MCF 10A (cell line): ENCODE data around the gene FOCAD. TPM values are rescaled to one million over a fixed set of nuclear protein-coding genes. Genes with fewer than 3 reads are reported as not detected.

Experiments
- BruUV-seq: library from RNA; stranded (reverse); fragments of 400-500 nt; replicated peaks from 2 replicates; lab custom pipeline; 2021; lab: Mats Ljungman, UMichigan
- CTCF ChIA-PET: fragments of 300-600 bp; sonication (Branson Sonifier 250); formaldehyde crosslinking; extraction: SDS; loops from one replicate; lab custom pipeline; 2021; ENCODE audit warnings: antibody characterized with exemption, inconsistent platforms; lab: Yijun Ruan, JAX
- POLR2A ChIA-PET: fragments of 300-600, 350-650 bp; sonication (Branson Sonifier 250); formaldehyde crosslinking; extraction: SDS; loops from one replicate; lab custom pipeline; 2020; ENCODE audit warnings: antibody characterized with exemption, inconsistent platforms; lab: Yijun Ruan, JAX
- DNase-seq: peaks from one replicate; pipeline ENCODE4 v3.0.0-alpha.2; 2018; ENCODE audit not compliant: unreplicated experiment
- H3K27ac Mint-ChIP-seq: one replicate; pipeline ENCODE4 v1.8.0; 2022; ENCODE audit warnings: mild to moderate bottlenecking, low read depth, mixed read lengths; ENCODE audit not compliant: unreplicated experiment
- H3K27me3 Mint-ChIP-seq: one replicate; pipeline ENCODE4 v1.8.0; 2022; ENCODE audit warnings: mixed read lengths; ENCODE audit not compliant: insufficient read depth, unreplicated experiment
- H3K36me3 Mint-ChIP-seq: one replicate; pipeline ENCODE4 v1.8.0; 2022; ENCODE audit warnings: mild to moderate bottlenecking, moderate library complexity, mixed read lengths; ENCODE audit not compliant: insufficient read depth, unreplicated experiment
- H3K4me1 Mint-ChIP-seq: one replicate; pipeline ENCODE4 v1.8.0; 2022; ENCODE audit warnings: mixed read lengths; ENCODE audit not compliant: insufficient read depth, unreplicated experiment
- H3K4me3 Mint-ChIP-seq: one replicate; pipeline ENCODE4 v1.8.0; 2022; ENCODE audit warnings: mild to moderate bottlenecking, moderate library complexity, mixed read lengths; ENCODE audit not compliant: unreplicated experiment
- H3K9me3 Mint-ChIP-seq: one replicate; pipeline ENCODE4 v1.8.0; 2022; ENCODE audit warnings: mixed read lengths; ENCODE audit not compliant: unreplicated experiment
- intact Hi-C: fragments of 100-400 bp; cut with micrococcal nuclease; formaldehyde crosslinking; loops from 2 replicates; pipeline ENCODE4 v1.14.1; 2022
- total RNA-seq: library from RNA; stranded (reverse); gene quantifications from 2 replicates; pipeline ENCODE4 v1.2.3, GENCODE V29; 2022
- TF ChIP-seq, protein P1 (sequence below): fragments of 200-600 bp; IDR thresholded peaks from one replicate; pipeline ENCODE4 v1.8.0; 2022; ENCODE audit warnings: antibody characterized with exemption, mild to moderate bottlenecking; ENCODE audit not compliant: unreplicated experiment

The FOCAD gene
- total RNA-seq, 1 experiment from 2014 or later = 20.7 TPM

DNA sequence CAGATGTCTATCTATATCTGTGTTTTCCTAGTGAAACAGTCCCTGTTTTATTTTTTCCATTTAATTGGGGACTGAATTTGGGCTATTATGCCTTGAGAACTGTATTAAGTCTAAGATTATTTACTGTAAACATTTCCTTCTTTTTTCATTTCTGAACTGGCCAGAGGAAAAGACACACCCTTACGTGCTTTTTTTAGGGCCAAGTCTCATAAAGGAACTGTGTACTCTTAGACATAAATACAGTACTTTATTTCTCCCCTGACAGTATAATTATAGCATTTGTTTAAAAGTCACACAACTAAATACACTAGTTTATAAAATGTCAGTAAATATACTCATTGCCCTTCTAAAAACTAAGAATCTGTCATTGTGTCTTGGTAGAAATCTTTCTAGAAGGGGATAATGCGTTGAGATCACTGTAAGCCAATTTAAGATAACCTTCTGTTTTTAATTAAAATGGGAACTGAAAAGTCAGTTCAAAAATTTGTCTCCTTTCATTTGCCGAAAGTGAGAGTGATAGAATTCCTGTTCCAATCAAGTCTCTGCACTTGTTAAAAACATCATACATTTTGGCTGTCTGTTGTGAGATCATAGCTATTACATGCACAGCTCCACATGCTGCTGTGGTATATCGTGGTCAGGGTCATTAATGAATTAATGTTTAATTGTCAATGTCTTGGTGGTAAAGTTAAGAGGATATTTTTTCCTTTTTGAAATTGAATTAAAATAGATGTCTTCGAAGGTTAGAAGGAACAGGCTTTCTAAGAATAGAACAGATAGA lies 132.1 kb downstream of the FOCAD start:
- Mint-ChIP-seq H3K36me3 (peaks cover 7% of the 10 kb centered on the region), H3K9me3 (no peaks in the 10 kb centered on the region), H3K27me3 (no peaks in the 10 kb centered on the region), H3K4me1 (peaks cover 4% of the 10 kb centered on the region), H3K4me3 (no peak overlapping the region), H3K27ac (no peak overlapping the region)
- BruUV-seq = no TSS peak
- CTCF ChIA-PET = no interaction called here
- POLR2A ChIA-PET = interaction anchor here (0.6 to 1.1 kb wide), 2 partner anchors 10 kb away, joined by 3 read pairs; no protein-coding TSS in a partner anchor
- TF ChIP-seq, protein P1, sequence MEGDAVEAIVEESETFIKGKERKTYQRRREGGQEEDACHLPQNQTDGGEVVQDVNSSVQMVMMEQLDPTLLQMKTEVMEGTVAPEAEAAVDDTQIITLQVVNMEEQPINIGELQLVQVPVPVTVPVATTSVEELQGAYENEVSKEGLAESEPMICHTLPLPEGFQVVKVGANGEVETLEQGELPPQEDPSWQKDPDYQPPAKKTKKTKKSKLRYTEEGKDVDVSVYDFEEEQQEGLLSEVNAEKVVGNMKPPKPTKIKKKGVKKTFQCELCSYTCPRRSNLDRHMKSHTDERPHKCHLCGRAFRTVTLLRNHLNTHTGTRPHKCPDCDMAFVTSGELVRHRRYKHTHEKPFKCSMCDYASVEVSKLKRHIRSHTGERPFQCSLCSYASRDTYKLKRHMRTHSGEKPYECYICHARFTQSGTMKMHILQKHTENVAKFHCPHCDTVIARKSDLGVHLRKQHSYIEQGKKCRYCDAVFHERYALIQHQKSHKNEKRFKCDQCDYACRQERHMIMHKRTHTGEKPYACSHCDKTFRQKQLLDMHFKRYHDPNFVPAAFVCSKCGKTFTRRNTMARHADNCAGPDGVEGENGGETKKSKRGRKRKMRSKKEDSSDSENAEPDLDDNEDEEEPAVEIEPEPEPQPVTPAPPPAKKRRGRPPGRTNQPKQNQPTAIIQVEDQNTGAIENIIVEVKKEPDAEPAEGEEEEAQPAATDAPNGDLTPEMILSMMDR = no peak
- intact Hi-C loops = no loop called here
- DNase-seq = no peak

DNA sequence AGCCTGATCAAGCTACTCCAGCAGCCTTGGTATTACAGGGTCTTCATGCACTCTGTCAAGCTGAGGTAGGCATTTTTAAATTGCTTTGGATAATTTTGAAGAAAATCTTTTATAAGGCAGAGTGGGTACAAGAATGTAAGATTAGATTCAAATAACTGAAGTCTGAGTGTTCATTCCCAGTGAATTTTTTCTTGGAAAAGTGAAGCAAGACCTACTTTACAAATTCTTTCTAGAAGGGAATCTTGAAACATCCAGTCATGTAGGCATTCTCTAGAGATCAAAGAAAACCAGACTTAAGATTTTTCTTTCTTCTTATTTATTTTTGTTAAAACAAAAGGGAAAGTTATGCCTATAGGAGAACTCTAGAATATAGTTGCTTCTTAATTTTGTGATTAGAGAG lies 139.0 kb downstream of the FOCAD start:
- ChIA-PET POLR2A (interaction anchor here (0.6 to 0.8 kb wide), 2 partner anchors 23 to 1575 kb away, joined by 3 read pairs; no protein-coding TSS in a partner anchor), CTCF (interaction anchor here (1.9 kb wide), 1 partner anchor 198 kb away, joined by 6 read pairs; no protein-coding TSS in a partner anchor)
- no peak overlapping the region for H3K27ac Mint-ChIP-seq
- no TSS peak for BruUV-seq
- H3K36me3 Mint-ChIP-seq = peaks cover 17% of the 10 kb centered on the region
- no peak for DNase-seq
- intact Hi-C loops = no loop called here
- peaks cover 5% of the 10 kb centered on the region for H3K4me1 Mint-ChIP-seq
- TF ChIP-seq, protein P1 = no peak
- H3K4me3 Mint-ChIP-seq = no peak overlapping the region
- H3K27me3 Mint-ChIP-seq = no peaks in the 10 kb centered on the region
- H3K9me3 Mint-ChIP-seq = no peaks in the 10 kb centered on the region

DNA sequence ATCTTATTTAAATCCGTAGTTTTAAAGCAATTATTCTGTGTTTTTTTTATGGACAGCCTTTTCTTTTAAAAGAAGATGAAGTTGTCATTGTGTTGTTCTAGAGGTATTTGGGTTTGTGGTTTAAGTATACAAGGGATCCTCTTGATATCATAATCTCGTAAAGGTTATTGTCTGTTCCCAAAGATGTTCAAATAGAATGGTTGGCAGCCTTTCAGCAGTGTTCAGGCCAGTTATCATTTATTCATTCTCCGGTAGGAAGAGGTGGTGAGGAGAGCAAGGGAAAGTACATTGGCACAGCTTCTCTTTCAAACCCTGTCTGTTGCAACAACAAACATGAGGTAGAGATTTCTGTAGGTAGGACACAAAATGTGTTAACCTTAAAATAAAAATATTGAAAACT lies 147.0 kb downstream of the FOCAD start:
- H3K27ac Mint-ChIP-seq = no peak overlapping the region
- peaks cover 15% of the 10 kb centered on the region for H3K4me1 Mint-ChIP-seq
- H3K36me3 Mint-ChIP-seq = peaks cover 7% of the 10 kb centered on the region
- ChIA-PET POLR2A (interaction anchor here (0.9 kb wide), 1 partner anchor 182 kb away, joined by 3 read pairs; no protein-coding TSS in a partner anchor), CTCF (no interaction called here)
- TF ChIP-seq, protein P1 = no peak
- no peak overlapping the region for H3K4me3 Mint-ChIP-seq
- DNase-seq = no peak
- H3K27me3 Mint-ChIP-seq = no peaks in the 10 kb centered on the region
- BruUV-seq = no TSS peak
- intact Hi-C loops = no loop called here
- H3K9me3 Mint-ChIP-seq = no peaks in the 10 kb centered on the region

DNA sequence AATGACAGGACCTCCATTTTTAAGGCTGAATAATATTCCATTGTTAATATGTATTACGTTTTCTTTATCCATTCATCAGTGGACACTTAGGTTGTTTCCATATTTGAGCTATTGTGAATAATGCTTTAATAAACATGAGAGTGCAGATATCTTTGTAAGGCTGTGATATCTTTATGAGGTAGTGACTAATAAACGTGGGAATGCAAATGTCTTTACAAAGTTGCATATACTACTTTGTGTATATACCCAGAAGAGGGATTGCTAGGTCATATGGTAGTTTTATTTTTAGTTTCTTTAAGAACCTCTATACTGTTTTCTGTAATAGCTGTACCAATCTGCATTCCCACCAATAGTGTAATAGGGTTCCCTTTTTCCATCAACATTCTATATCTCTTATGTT lies 148.7 kb downstream of the FOCAD start:
- no peak for DNase-seq
- Mint-ChIP-seq H3K4me1 (peaks cover 16% of the 10 kb centered on the region), H3K4me3 (no peak overlapping the region), H3K36me3 (peaks cover 5% of the 10 kb centered on the region), H3K27ac (no peak overlapping the region), H3K27me3 (no peaks in the 10 kb centered on the region), H3K9me3 (no peaks in the 10 kb centered on the region)
- ChIA-PET POLR2A (interaction anchor here (0.6 kb wide), 1 partner anchor 154 kb away, joined by 3 read pairs; no protein-coding TSS in a partner anchor), CTCF (no interaction called here)
- intact Hi-C loops = no loop called here
- BruUV-seq = no TSS peak
- TF ChIP-seq, protein P1 = no peak
